Measurements from ENCODE around the gene CDK5RAP1. TPM values are rescaled to one million over a fixed set of nuclear protein-coding genes. Genes with fewer than 3 reads are reported as not detected.

The CDK5RAP1 gene
- total and polyA plus RNA-seq, 4 donors, result 11.3 to 22.1 (median 14.8) TPM

- Histone ChIP-seq H3K4me1 (ENCODE audit: control insufficient read depth in 4 of 4, insufficient read depth in 4 of 4, low read length in 3 of 4) (no peaks in the 10 kb centered on the region), H3K36me3 (ENCODE audit: control insufficient read depth in 4 of 4, insufficient read depth in 3 of 4, low read depth in 1 of 4, low read length in 3 of 4) (no peaks in the 10 kb centered on the region), H3K27ac (ENCODE audit: low read depth in 1 of 2, low read length in 2 of 2) (no peak overlapping the region), H3K9ac (ENCODE audit: low read depth in 1 of 2, low read length in 2 of 2) (no peak overlapping the region), H3K27me3 (ENCODE audit: control insufficient read depth in 4 of 4, insufficient read depth in 4 of 4, low read length in 3 of 4) (no peaks in the 10 kb centered on the region), H3K4me3 (ENCODE audit: low read depth in 1 of 3, low read length in 3 of 3) (no peak overlapping the region), H3K9me3 (ENCODE audit: control insufficient read depth in 4 of 4, low read length in 3 of 4) (no peaks in the 10 kb centered on the region)
- WGBS, result 88% methylated on average over 5 of the region's 5 CpGs
- DNase-seq (ENCODE audit: low spot score), result no peak
- no peak for TF ChIP-seq MAX (IDR thresholded peaks at IDR 0.05)
- TF ChIP-seq CTCF (IDR thresholded peaks at IDR 0.05; ENCODE audit: low read depth, low read length, missing input control), result no peak
- TF ChIP-seq GABPA (IDR thresholded peaks at IDR 0.05 in 1 of 2, conservative IDR thresholded peaks at IDR 0.05 in 1 of 2), result no peak
- TF ChIP-seq FOXA1 (IDR thresholded peaks at IDR 0.05), result no peak
- TF ChIP-seq NR2F2 (IDR thresholded peaks at IDR 0.05), result no peak
- no peak for TF ChIP-seq RXRA (IDR thresholded peaks at IDR 0.05)
- TF ChIP-seq FOXA2 (IDR thresholded peaks at IDR 0.05), result no peak
- TF ChIP-seq YY1 (IDR thresholded peaks at IDR 0.05), result no peak
- no peak for TF ChIP-seq HNF4A (conservative IDR thresholded peaks at IDR 0.05)
- TF ChIP-seq REST (IDR thresholded peaks at IDR 0.05), result no peak
- no peak for TF ChIP-seq RAD21 (IDR thresholded peaks at IDR 0.05)
- no peak for TF ChIP-seq EGR1 (IDR thresholded peaks at IDR 0.05; ENCODE audit: low read depth in 2 of 2)
- TF ChIP-seq TAF1 (conservative IDR thresholded peaks at IDR 0.05), result no peak
- TF ChIP-seq ZBTB33 (IDR thresholded peaks at IDR 0.05), result no peak
- TF ChIP-seq SP1 (IDR thresholded peaks at IDR 0.05), result no peak
- no peak for TF ChIP-seq HNF4G (IDR thresholded peaks at IDR 0.05)
- TF ChIP-seq ATF3 (IDR thresholded peaks at IDR 0.05), result no peak
Measured at GRCh38 chr20:33338467-33339258, 62.7 kb downstream of the CDK5RAP1 start.

All from liver (tissue), 9 donors.